ENCODE results near the gene RSPO4. TPM values are rescaled to one million over a fixed set of nuclear protein-coding genes. Genes with fewer than 3 reads are reported as not detected.

RSPO4 gene
- total RNA-seq, 2 experiments from 2014 or later = 0.14 to 0.25 TPM

GRCh38 chr20:1002682-1003561 is 811 bp upstream of the RSPO4 start:
- ChIA-PET POLR2A (no interaction called here), CTCF (no interaction called here)
- no peak for ATAC-seq (ENCODE audit: poor library complexity)
- Mint-ChIP-seq H3K4me3 (no peak overlapping the region), H3K9me3 (no peaks in the 10 kb centered on the region), H3K4me1 (ENCODE audit: low read depth) (peaks cover 6% of the 10 kb centered on the region), H3K36me3 (ENCODE audit: low read depth) (no peaks in the 10 kb centered on the region), H3K27ac (no peak overlapping the region), H3K27me3 (peaks cover 67% of the 10 kb centered on the region)
- TF ChIP-seq CTCF (IDR thresholded peaks at IDR 0.05) = no peak
- peaks cover 3% of the 10 kb centered on the region for H3K4me1 ChIP-seq (ENCODE audit: insufficient read depth, low read length)
- DNase-seq = no peak
- H3K36me3 ChIP-seq (ENCODE audit: insufficient read depth, low read length) = no peaks in the 10 kb centered on the region
- no peaks in the 10 kb centered on the region for H3K9me3 ChIP-seq (ENCODE audit: control insufficient read depth in 1 of 2, insufficient read depth in 1 of 2, low read length in 2 of 2)
- no peak overlapping the region for H3K27ac ChIP-seq (ENCODE audit: low read depth in 1 of 2, low read length in 2 of 2)
- no peak overlapping the region for H3K4me3 ChIP-seq (ENCODE audit: low read length)
- H3K27me3 ChIP-seq (ENCODE audit: control insufficient read depth in 1 of 2, insufficient read depth in 2 of 2, low read length in 2 of 2) = peaks cover 30 to 36% of the 10 kb centered on the region in 2 experiments
- intact Hi-C loops (cut with DNase I, micrococcal nuclease) = no loop called here

- Histone ChIP-seq H3K9me3 (ENCODE audit: control insufficient read depth in 1 of 2, insufficient read depth in 1 of 2, low read length in 2 of 2) (no peaks in the 10 kb centered on the region), H3K27me3 (ENCODE audit: control insufficient read depth in 1 of 2, insufficient read depth in 2 of 2, low read length in 2 of 2) (peaks cover 30 to 36% of the 10 kb centered on the region in 2 experiments), H3K4me3 (ENCODE audit: low read length) (no peak overlapping the region), H3K4me1 (ENCODE audit: insufficient read depth, low read length) (peaks cover 3% of the 10 kb centered on the region), H3K27ac (ENCODE audit: low read depth in 1 of 2, low read length in 2 of 2) (no peak overlapping the region), H3K36me3 (ENCODE audit: insufficient read depth, low read length) (no peaks in the 10 kb centered on the region)
- DNase-seq (no peak), ATAC-seq (ENCODE audit: poor library complexity) (no peak)
- ChIA-PET POLR2A (no interaction called here), CTCF (no interaction called here)
- Mint-ChIP-seq H3K27me3 (peaks cover 62% of the 10 kb centered on the region), H3K36me3 (ENCODE audit: low read depth) (no peaks in the 10 kb centered on the region), H3K27ac (no peak overlapping the region), H3K4me3 (no peak overlapping the region), H3K4me1 (ENCODE audit: low read depth) (peaks cover 6% of the 10 kb centered on the region), H3K9me3 (no peaks in the 10 kb centered on the region)
- TF ChIP-seq CTCF (IDR thresholded peaks at IDR 0.05) = no peak
- intact Hi-C loops (cut with DNase I, micrococcal nuclease) = no loop called here
Measured at GRCh38 chr20:1001116-1001515, 995 bp downstream of the RSPO4 start.

GRCh38 chr20:998231-998830 is 3.8 kb downstream of the RSPO4 start:
- no peak for ATAC-seq (ENCODE audit: poor library complexity)

More at GRCh38 chr20:998231-998830, 3.8 kb downstream of the RSPO4 start:
- no peak overlapping the region for H3K4me3 ChIP-seq (ENCODE audit: low read length)
- no peaks in the 10 kb centered on the region for H3K9me3 ChIP-seq (ENCODE audit: control insufficient read depth in 1 of 2, insufficient read depth in 1 of 2, low read length in 2 of 2)
- intact Hi-C loops (cut with DNase I, micrococcal nuclease) = no loop called here
- no peak overlapping the region for H3K27ac Mint-ChIP-seq
- no peaks in the 10 kb centered on the region for H3K4me1 ChIP-seq (ENCODE audit: insufficient read depth, low read length)
- H3K4me1 Mint-ChIP-seq (ENCODE audit: low read depth) = peaks cover 6% of the 10 kb centered on the region
- peaks cover 25 to 35% of the 10 kb centered on the region in 2 experiments for H3K27me3 ChIP-seq (ENCODE audit: control insufficient read depth in 1 of 2, insufficient read depth in 2 of 2, low read length in 2 of 2)
- ChIA-PET POLR2A (no interaction called here), CTCF (no interaction called here)
- TF ChIP-seq CTCF (IDR thresholded peaks at IDR 0.05) = no peak
- no peaks in the 10 kb centered on the region for H3K36me3 Mint-ChIP-seq (ENCODE audit: low read depth)
- H3K27ac ChIP-seq (ENCODE audit: low read depth in 1 of 2, low read length in 2 of 2) = no peak overlapping the region
- H3K9me3 Mint-ChIP-seq = no peaks in the 10 kb centered on the region
- H3K27me3 Mint-ChIP-seq = peaks cover 39% of the 10 kb centered on the region
- no peak for DNase-seq
- H3K36me3 ChIP-seq (ENCODE audit: insufficient read depth, low read length) = no peaks in the 10 kb centered on the region
- no peak overlapping the region for H3K4me3 Mint-ChIP-seq
